Lower leg skin (tissue), 3 donors: ENCODE measurements around the gene HEPHL1.

Source experiments
- CTCF ChIP-seq, 3 donors: fragments of 450-650 bp; IDR thresholded peaks; one replicate each; pipeline ENCODE4 v1.5.1; 2016; ENCODE audit warnings: antibody characterized with exemption in 3 of 3, mild to moderate bottlenecking in 3 of 3, moderate library complexity in 2 of 3
- POLR2A ChIP-seq, 2 donors: fragments of 450-650 bp; IDR thresholded peaks; one replicate each; pipeline ENCODE4 v1.6.1; 2016 to 2017; ENCODE audit warnings: antibody characterized with exemption in 2 of 2, mild to moderate bottlenecking in 1 of 2, moderate library complexity in 1 of 2

GRCh38 chr11:94059065-94059464, 37.9 kb downstream of the HEPHL1 start:
- TF ChIP-seq CTCF (IDR thresholded peaks at IDR 0.05) (no peak), POLR2A (IDR thresholded peaks at IDR 0.05) (no peak)
